GM12878 (cell line): ENCODE measurements around the gene RAD51B. TPM values are rescaled to one million over a fixed set of nuclear protein-coding genes. Genes with fewer than 3 reads are reported as not detected.
A peak's percentile ranks its signal among the peaks of the same experiment; 100 is the strongest.

Experiments
- BRCA1 ChIP-seq: IDR thresholded peaks from 2 replicates; pipeline ENCODE4 v1.6.1; 2011; ENCODE audit warnings: low read depth, low read length, improper control_type of control experiment
- E4F1 ChIP-seq: fragments of 450-650 bp; IDR thresholded peaks from 2 replicates; pipeline ENCODE4 v1.6.1; 2018; ENCODE audit warnings: borderline replicate concordance, mild to moderate bottlenecking; ENCODE audit not compliant: partially characterized antibody
- ESRRA ChIP-seq: IDR thresholded peaks from 2 replicates; pipeline ENCODE4 v1.6.1; 2012; ENCODE audit warnings: mild to moderate bottlenecking, low read length, improper control_type of control experiment
- FOXK2 ChIP-seq: fragments of 450-650 bp; IDR thresholded peaks from 2 replicates; pipeline ENCODE4 v1.6.1; 2017; ENCODE audit warnings: mild to moderate bottlenecking, moderate library complexity
- HSF1 ChIP-seq: fragments of 150-350 bp; IDR thresholded peaks from 2 replicates; pipeline ENCODE4 v1.6.1; 2014; ENCODE audit warnings: mild to moderate bottlenecking, low read depth, low read length
- IKZF1 ChIP-seq: fragments of 450-650 bp; conservative IDR thresholded peaks from 2 replicates; pipeline ENCODE4 v1.6.1; 2017; ENCODE audit warnings: antibody characterized with exemption, mild to moderate bottlenecking
- IRF3 ChIP-seq: fragments of 450-650 bp; IDR thresholded peaks from 2 replicates; pipeline ENCODE4 v1.6.1; 2014; ENCODE audit warnings: mild to moderate bottlenecking
- JUND ChIP-seq: IDR thresholded peaks from 2 replicates; pipeline ENCODE4 v1.6.1; 2012; ENCODE audit warnings: low read depth, mild to moderate bottlenecking, low read length, improper control_type of control experiment, moderate library complexity
- MXI1 ChIP-seq: fragments of 150-350 bp; IDR thresholded peaks from 2 replicates; pipeline ENCODE4 v1.6.1; 2011; ENCODE audit warnings: low read depth, mild to moderate bottlenecking, inconsistent platforms, low read length, improper control_type of control experiment
- NFXL1 ChIP-seq: fragments of 450-650 bp; IDR thresholded peaks from 2 replicates; pipeline ENCODE4 v1.6.1; 2017; ENCODE audit warnings: antibody characterized with exemption, mild to moderate bottlenecking, borderline replicate concordance
- PAX8 ChIP-seq: fragments of 450-650 bp; IDR thresholded peaks from 2 replicates; pipeline ENCODE4 v1.6.1; 2017; ENCODE audit warnings: mild to moderate bottlenecking, moderate library complexity
- PML ChIP-seq: IDR thresholded peaks from 2 replicates; pipeline ENCODE4 v1.6.1; 2012; ENCODE audit warnings: low read length, inconsistent platforms
- POU2F2 ChIP-seq: IDR thresholded peaks from 3 replicates; pipeline ENCODE4 v1.6.1; 2011; ENCODE audit warnings: low read depth, mild to moderate bottlenecking, low read length, borderline replicate concordance
- REST ChIP-seq: IDR thresholded peaks from 2 replicates; pipeline ENCODE4 v1.6.1; 2012; ENCODE audit warnings: mild to moderate bottlenecking, low read depth, low read length
- SKIL ChIP-seq: fragments of 450-650 bp; IDR thresholded peaks from 2 replicates; pipeline ENCODE4 v1.6.1; 2017; ENCODE audit warnings: mild to moderate bottlenecking, low read depth, inconsistent platforms; ENCODE audit not compliant: poor library complexity, severe bottlenecking
- SMAD1 ChIP-seq: fragments of 450-650 bp; IDR thresholded peaks from 2 replicates; pipeline ENCODE4 v1.6.1; 2018; ENCODE audit warnings: mild to moderate bottlenecking, low read depth; ENCODE audit not compliant: partially characterized antibody
- SREBF1 ChIP-seq: IDR thresholded peaks from 2 replicates; pipeline ENCODE4 v1.6.1; 2012; ENCODE audit warnings: mild to moderate bottlenecking, low read length
- ZNF207 ChIP-seq: fragments of 450-650 bp; IDR thresholded peaks from 2 replicates; pipeline ENCODE4 v1.6.1; 2014; ENCODE audit warnings: antibody characterized with exemption, mild to moderate bottlenecking, borderline replicate concordance
- ZNF217 ChIP-seq: fragments of 450-650 bp; IDR thresholded peaks from 2 replicates; pipeline ENCODE4 v1.6.1; 2017; ENCODE audit warnings: antibody characterized with exemption, mild to moderate bottlenecking
- polyA plus RNA-seq, 11 experiments: library from polyadenylated mRNA; depleted of rRNA in 4 of 11; unstranded in 6 of 11; stranded (reverse) in 5 of 11; fragments of >200 nt; fragmentation: Nextera tagmentation in 4 of 11; fragmentation: Illumina TruSeq in 1 of 11; extraction: Ambion mirVana in 4 of 11; extraction: Trizol in 1 of 11; gene quantifications; 1 replicate in 1 of 11; 2 replicates in 10 of 11; pipeline versions ENCODE4 v1.2.1 to v1.2.3, GENCODE V29; 2011 to 2016; ENCODE audit warnings: inconsistent platforms in 2 of 11, missing spikeins in 2 of 11, low read depth in 1 of 11
- total RNA-seq, 4 experiments: library from RNA; depleted of rRNA in 3 of 4; stranded (reverse); fragments of >200 nt in 3 of 4; fragmentation: Illumina TruSeq in 1 of 4; extraction: Trizol in 1 of 4; gene quantifications; 2 replicates each; pipeline versions ENCODE4 v1.2.1 to v1.2.3, GENCODE V29; 2013 to 2021

Gene RAD51B
- total and polyA plus RNA-seq, 10 of the 15 experiments (the other 5 are each of a cell fraction or from before 2014, with no cell fraction given) = 9.8 to 26.8 (median 21.3) TPM

- TF ChIP-seq E4F1 = no peak
- no peak for TF ChIP-seq FOXK2
- TF ChIP-seq NFXL1 = no peak
- no peak for TF ChIP-seq SREBF1
- TF ChIP-seq ZNF217 = peak; percentile 93
- peak; percentile 23 for TF ChIP-seq SKIL
- no peak for TF ChIP-seq PAX8
- no peak for TF ChIP-seq POU2F2
- no peak for TF ChIP-seq SMAD1
- no peak for TF ChIP-seq JUND
- TF ChIP-seq ESRRA = no peak
- no peak for TF ChIP-seq MXI1
- TF ChIP-seq IKZF1 = no peak; the same call in none of the 2 replicates
- no peak for TF ChIP-seq REST
- no peak for TF ChIP-seq BRCA1
- no peak for TF ChIP-seq HSF1
- no peak for TF ChIP-seq IRF3
- no peak for TF ChIP-seq ZNF207
- TF ChIP-seq PML = no peak
Measured at GRCh38 chr14:68513838-68514607, 694.4 kb downstream of the RAD51B start (continued).
